Adrenal gland (tissue), 5 donors: ENCODE results near the gene SCP2.

Experiments
- POLR2A ChIP-seq, 2 donors: fragments of 450-650 bp; IDR thresholded peaks; one replicate each; pipeline ENCODE4 v1.6.1; 2017; ENCODE audit warnings: antibody characterized with exemption in 2 of 2, mild to moderate bottlenecking in 2 of 2, moderate library complexity in 1 of 2
- TF ChIP-seq, protein P1 (sequence below), 6 experiments: fragments of 450-650 bp in 4 of 6; fragments of 200-600 bp in 2 of 6; sonication (generic) in 1 of 6; IDR thresholded peaks; 1 replicate in 5 of 6; 2 replicates in 1 of 6; pipeline versions ENCODE4 v1.5.1 to v1.8.0; 2016 to 2021; ENCODE audit warnings: antibody characterized with exemption in 6 of 6, mild to moderate bottlenecking in 2 of 6, moderate library complexity in 1 of 6
- donor health status: DM: no; HTN: no; CAD: no.

DNA sequence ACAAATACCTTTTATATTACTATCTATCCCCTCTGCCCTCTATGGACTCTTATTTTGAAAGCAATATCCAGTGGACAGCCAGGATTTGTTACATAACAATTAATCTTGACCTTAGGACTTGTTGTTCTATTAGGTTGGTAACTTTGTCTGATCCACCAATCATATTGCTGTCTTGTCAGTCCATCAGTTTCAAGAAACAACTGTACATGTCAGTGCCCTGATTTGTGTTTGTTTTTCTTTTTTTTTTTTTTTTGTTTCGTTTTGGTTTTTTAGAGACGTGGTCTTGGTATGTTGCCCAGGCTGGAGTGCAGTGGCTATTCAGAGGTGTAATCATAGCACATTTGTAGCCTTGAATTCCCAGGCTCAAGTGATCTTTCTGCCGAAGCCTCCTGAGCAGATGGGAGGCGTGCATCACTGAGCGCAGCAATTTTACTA lies 1.5 kb upstream of the SCP2 start:
- TF ChIP-seq, protein P1, sequence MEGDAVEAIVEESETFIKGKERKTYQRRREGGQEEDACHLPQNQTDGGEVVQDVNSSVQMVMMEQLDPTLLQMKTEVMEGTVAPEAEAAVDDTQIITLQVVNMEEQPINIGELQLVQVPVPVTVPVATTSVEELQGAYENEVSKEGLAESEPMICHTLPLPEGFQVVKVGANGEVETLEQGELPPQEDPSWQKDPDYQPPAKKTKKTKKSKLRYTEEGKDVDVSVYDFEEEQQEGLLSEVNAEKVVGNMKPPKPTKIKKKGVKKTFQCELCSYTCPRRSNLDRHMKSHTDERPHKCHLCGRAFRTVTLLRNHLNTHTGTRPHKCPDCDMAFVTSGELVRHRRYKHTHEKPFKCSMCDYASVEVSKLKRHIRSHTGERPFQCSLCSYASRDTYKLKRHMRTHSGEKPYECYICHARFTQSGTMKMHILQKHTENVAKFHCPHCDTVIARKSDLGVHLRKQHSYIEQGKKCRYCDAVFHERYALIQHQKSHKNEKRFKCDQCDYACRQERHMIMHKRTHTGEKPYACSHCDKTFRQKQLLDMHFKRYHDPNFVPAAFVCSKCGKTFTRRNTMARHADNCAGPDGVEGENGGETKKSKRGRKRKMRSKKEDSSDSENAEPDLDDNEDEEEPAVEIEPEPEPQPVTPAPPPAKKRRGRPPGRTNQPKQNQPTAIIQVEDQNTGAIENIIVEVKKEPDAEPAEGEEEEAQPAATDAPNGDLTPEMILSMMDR (IDR thresholded peaks at IDR 0.05) = no peak
- peak in 1 of 2 donors; percentile 25 for TF ChIP-seq POLR2A (IDR thresholded peaks at IDR 0.05)
